SKM-1 (cell line): Measurements from ENCODE around the gene C1orf167.

Source experiments
- DNase-seq: peaks from one replicate; lab custom pipeline; 2025; ENCODE audit not compliant: unreplicated experiment; lab: John Stamatoyannopoulos, UW

C1orf167 gene

DNA sequence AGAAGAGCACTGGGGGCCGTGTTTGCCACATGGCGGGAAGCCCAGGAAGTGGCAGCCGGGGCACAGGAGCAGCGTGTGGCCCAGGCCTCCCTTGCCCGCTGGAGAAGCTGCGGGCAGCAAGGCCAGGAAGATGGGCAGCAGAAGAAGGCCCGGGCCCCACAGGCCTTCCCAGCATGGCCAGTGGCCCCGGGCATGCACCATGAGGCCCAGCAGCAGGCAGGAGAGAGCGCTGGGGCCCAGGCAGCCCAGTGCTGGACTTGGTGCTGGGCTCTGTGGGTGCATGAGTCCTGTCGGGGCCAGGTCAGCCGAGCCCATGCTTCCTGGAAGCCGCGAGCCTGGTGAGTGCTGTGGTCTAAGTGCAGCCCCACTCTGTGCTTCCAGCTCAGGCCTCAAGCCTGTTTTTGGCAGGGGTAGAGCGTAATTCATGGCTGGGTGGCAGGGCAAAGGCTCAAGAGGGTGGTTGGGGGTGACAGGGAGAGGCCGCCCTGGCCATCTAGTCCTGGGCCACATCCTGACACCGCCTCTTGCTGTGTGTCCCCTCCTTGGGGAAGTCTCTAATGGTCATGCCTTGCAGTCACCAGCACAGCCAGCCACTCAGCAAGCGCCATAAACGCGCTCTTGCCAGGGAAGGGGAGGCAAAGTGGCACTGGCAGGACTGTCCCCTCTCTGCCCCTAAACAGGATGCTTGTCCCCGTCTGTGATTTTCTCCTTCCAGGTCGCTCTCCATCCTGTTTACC is 22.4 kb downstream of the C1orf167 start:
- no peak for DNase-seq

- peak; percentile 29 for DNase-seq
Observed at GRCh38 chr1:11784993-11785769, 23.2 kb downstream of the C1orf167 start.

- DNase-seq = no peak
Observed at GRCh38 chr1:11786168-11786567, 24.2 kb downstream of the C1orf167 start.

GRCh38 chr1:11787251-11787803 is 25.3 kb downstream of the C1orf167 start:
- no peak for DNase-seq

- DNase-seq = no peak
Observed at GRCh38 chr1:11787804-11788436, 25.9 kb downstream of the C1orf167 start.

GRCh38 chr1:11788549-11789053 is 26.6 kb downstream of the C1orf167 start:
- no peak for DNase-seq

DNA sequence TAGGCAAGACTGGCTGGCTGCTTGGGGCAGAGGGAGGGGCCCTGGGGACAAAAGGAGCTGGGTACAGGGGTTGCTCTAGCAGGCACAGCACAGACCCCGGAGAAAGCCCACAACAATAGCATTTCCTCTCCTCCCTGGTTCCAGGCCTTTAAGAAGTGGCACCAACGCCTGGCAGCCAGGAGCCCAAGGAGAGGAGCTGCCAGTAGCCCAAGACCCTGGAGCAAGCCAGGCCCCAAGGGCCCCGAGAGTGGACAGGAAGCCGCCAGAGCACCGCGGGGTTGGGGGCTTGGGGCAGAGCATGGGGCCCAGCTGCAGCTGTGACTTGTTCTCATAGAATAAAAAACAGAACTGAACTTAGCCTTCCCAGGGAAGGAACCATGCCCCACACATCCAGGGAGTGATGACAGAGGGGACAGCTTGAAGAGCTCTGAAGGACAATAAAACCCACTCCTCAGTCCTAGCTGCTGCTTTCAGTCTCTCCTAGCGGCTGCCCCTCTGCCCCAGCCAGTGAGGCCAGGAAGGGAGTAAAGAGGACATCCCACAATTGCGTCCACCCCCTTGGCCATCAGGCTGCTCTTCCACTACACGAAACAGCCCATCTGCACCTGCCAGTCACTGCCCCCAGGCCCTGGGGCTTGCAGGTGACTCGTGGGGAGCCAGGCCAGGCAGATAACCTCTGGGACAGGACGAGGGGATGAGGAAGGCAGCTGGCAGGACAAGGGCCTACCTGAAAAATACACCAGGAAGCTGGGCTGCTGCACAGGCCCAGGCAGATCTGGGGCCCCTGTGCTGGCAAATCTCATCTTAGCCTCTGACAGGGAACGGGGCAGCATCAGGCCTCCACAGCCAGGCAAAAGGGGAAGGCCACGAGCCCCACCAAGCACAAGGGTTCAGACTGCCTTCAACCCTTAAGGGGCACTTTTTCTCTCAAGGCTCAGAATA is 27.4 kb downstream of the C1orf167 start:
- no peak for DNase-seq

- DNase-seq = no peak
Observed at GRCh38 chr1:11790101-11790879, 28.3 kb downstream of the C1orf167 start.

DNA sequence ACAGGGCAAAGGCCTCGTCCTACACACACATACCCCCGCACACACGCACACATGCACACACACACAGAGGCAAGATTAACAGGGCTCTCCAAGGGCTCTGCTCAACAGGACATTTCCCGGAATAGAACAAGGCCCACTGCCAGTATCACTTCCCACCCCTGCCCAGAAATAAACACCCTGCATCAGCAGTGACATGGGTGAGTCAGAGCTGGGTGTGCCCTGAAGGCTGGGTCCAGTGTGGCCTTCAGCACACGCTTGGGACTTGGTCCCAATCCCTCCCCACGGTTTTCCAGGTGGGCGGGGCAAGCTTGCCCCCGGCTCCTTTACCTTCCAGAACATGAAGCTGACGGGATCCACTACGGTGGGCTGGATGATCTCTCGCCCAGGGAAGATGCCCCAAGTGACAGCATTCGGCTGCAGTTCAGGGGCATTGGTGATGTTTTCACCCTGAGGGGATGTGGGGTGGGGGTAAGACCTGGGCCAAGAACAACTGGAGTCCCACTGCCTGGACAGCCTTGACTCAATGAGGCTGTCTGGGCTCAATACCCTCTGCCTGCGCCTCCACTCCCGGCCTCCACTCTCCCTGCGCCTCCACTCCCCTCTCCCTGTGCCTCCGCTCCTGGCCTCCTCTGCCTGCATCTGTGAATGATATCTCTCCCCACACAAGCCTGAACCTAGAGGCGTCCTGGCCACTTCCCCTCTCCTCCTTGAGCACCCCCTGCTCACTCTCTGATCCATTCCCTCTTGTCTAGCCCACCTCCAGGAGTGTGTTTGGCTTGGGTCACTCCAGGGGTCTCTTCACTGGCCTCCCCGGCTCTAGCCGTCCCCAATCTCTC is 29.1 kb downstream of the C1orf167 start:
- no peak for DNase-seq

- DNase-seq = no peak
Observed at GRCh38 chr1:11792106-11792505, 30.1 kb downstream of the C1orf167 start.

GRCh38 chr1:11793819-11794218 is 31.8 kb downstream of the C1orf167 start:
- no peak for DNase-seq

DNA sequence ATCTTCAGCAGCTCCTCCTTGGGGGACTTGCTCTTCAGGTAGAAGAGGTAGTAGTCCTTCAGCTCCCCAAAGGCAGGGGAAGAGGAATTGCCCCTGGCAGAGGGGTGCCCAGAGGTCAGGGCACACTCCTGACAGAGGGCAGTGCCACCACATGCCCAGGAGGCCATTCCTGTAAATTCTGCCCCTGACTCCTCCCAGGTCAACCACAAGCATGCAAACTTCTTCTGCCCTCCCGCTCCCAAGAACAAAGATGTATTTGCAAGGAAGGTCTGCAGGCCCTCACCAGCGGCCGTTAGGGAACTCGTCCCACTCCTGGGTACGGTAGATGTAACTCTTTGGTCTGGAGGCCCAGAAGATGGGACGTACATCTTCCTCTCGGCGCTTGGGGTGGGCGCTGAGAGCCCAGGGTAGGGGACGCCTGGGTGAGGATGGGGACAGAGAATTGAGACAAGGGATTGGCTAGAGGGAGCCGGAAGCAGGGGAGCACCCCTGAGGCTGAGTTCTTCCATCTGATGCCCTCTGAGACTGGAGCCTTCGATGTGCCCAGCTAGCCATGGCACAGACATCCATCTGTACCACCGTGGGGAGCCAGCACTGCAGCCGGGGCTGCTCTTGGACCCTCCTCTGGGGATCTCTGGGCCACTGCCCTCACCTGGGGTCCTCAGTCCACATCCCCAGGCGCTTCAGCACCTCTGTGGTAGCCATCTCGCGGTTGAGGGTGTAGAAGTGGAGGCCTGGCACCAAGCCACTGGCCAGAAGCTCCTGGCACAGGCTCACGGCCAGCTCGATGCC is 32.6 kb downstream of the C1orf167 start:
- DNase-seq = no peak

GRCh38 chr1:11795238-11795890 is 33.4 kb downstream of the C1orf167 start:
- no peak for DNase-seq

DNA sequence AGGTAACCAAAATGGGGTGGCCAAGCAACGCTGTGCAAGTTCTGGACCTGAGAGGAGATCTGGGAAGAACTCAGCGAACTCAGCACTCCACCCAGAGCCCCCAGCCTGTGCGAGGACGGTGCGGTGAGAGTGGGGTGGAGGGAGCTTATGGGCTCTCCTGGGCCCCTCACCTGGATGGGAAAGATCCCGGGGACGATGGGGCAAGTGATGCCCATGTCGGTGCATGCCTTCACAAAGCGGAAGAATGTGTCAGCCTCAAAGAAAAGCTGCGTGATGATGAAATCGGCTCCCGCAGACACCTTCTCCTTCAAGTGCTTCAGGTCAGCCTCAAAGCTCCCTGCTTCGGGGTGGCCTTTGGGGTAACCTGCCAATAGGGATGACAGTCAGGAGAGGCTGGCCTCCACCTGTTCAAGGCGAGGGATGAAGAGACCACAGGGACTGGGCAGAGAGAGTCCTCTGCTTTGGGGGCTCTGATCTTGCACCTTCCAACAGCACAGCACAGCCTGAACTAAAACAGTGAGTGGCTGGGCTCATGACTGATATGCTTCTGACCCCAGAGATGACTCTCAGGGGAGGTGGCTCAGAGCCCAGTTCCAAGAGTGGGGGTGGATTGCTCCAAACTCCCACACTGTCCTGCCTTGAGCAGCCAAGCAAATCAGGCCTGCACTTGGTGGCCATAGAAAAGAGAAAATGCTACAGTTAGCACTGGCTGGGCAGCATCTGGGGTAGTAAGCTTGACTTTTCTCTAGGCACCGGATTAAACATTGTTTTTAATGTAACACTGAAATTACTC is 34.2 kb downstream of the C1orf167 start:
- DNase-seq = no peak

DNA sequence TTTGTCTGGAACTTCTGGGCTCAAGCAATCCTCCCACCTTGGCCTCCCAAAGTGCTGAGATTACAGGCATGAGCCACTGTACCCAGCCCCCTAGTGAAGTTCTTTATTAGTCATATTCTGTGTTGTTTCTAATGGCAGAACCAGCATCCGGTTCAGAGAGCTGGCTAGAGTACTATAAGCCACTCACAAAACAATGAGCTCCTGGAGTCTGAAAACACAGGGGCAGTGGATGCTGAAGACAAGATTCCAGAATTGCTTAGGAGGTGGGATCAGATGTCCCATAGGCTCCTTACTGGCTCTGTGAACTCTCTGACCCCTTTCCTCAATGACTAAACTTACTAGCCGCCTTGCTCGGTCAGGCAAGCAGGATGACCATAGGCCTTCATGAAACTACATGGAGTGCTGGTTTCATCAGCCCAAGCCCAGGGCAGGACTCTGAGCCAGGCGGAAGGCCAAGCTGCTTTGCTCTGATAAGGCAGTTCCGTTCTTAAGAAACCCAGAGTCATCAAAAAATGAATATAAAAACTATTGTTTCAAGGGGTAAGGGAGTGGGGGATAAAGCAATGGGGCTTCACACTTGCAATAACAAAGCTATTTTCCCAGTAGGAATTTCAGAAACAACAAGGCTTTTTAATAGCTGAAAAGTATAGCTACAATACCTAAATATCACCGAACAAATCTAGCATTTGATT is 35.7 kb downstream of the C1orf167 start:
- no peak for DNase-seq

DNA sequence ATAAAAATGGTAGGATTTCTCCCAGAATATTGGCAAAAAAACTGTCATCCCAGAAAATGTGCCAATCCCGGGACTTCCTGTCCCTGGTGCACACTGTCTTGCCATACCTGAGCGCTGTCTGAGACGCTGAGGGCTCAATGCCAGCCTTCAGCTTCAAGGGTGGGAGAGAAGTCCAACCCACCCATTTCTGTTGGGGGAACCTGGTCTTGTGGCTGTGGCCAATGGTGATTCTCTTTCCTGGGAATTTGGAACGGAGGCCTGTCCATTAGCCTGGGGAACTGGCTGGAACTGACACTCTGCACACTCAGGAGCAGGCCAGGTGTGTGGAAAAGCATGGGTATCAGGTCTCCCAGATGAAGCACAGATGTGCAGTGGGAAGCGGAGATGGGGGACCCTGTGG is 37.1 kb downstream of the C1orf167 start:
- DNase-seq = no peak
